Ovary (tissue), 3 donors: Measurements from ENCODE around the gene CSTF3.

Experiments
- EP300 ChIP-seq: sonication (generic); formaldehyde crosslinking; IDR thresholded peaks from one replicate; pipeline ENCODE4 v1.6.1; 2017; ENCODE audit warnings: antibody characterized with exemption
- POLR2A ChIP-seq: fragments of 450-650 bp; IDR thresholded peaks from one replicate; pipeline ENCODE4 v1.6.1; 2017; ENCODE audit warnings: antibody characterized with exemption, mild to moderate bottlenecking, moderate library complexity
- TF ChIP-seq, protein P1 (sequence below), 3 donors: fragments of 450-650 bp in 2 of 3; fragments of 200-600 bp in 1 of 3; IDR thresholded peaks; one replicate each; pipeline versions ENCODE4 v1.5.1 to v1.8.0; 2016 to 2022; ENCODE audit warnings: antibody characterized with exemption in 3 of 3, mild to moderate bottlenecking in 1 of 3
- donor health status: DM: no; HTN: no; CAD: no.

GRCh38 chr11:33083918-33084317 lies 77.4 kb downstream of the CSTF3 start:
- TF ChIP-seq, protein P1, sequence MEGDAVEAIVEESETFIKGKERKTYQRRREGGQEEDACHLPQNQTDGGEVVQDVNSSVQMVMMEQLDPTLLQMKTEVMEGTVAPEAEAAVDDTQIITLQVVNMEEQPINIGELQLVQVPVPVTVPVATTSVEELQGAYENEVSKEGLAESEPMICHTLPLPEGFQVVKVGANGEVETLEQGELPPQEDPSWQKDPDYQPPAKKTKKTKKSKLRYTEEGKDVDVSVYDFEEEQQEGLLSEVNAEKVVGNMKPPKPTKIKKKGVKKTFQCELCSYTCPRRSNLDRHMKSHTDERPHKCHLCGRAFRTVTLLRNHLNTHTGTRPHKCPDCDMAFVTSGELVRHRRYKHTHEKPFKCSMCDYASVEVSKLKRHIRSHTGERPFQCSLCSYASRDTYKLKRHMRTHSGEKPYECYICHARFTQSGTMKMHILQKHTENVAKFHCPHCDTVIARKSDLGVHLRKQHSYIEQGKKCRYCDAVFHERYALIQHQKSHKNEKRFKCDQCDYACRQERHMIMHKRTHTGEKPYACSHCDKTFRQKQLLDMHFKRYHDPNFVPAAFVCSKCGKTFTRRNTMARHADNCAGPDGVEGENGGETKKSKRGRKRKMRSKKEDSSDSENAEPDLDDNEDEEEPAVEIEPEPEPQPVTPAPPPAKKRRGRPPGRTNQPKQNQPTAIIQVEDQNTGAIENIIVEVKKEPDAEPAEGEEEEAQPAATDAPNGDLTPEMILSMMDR (IDR thresholded peaks at IDR 0.05) = no peak
- TF ChIP-seq EP300 = no peak
- no peak for TF ChIP-seq POLR2A
